ENCODE results near the gene ADCY10.

Gene ADCY10

DNA sequence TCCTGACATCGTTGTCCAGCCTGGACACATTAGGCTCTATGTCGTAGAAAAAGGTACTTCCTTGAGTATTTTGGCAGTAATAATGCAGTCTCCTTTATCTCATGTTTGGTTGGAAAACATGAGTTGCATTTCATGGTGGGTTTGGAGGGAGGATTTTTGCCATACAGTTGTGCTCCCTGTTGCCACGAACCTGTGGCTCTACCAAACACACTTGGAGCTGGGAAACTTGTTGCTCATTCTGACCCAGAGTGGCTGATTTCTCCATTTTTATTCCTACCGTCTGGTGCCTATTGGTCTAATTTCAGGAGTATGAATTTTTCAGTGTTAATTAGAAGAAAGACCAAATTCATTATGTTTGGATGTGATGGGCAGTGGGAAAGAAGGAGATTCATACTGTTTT is 141.5 kb downstream of the ADCY10 start:
- no peak for DNase-seq

GRCh38 chr1:167770127-167770526 is 143.8 kb downstream of the ADCY10 start:
- DNase-seq = no peak

- DNase-seq = no peak
Observed at GRCh38 chr1:167767761-167768160, 146.2 kb downstream of the ADCY10 start.

GRCh38 chr1:167766538-167766937 is 147.4 kb downstream of the ADCY10 start:
- DNase-seq = no peak

- DNase-seq = no peak
Observed at GRCh38 chr1:167765496-167765895, 148.4 kb downstream of the ADCY10 start.

DNA sequence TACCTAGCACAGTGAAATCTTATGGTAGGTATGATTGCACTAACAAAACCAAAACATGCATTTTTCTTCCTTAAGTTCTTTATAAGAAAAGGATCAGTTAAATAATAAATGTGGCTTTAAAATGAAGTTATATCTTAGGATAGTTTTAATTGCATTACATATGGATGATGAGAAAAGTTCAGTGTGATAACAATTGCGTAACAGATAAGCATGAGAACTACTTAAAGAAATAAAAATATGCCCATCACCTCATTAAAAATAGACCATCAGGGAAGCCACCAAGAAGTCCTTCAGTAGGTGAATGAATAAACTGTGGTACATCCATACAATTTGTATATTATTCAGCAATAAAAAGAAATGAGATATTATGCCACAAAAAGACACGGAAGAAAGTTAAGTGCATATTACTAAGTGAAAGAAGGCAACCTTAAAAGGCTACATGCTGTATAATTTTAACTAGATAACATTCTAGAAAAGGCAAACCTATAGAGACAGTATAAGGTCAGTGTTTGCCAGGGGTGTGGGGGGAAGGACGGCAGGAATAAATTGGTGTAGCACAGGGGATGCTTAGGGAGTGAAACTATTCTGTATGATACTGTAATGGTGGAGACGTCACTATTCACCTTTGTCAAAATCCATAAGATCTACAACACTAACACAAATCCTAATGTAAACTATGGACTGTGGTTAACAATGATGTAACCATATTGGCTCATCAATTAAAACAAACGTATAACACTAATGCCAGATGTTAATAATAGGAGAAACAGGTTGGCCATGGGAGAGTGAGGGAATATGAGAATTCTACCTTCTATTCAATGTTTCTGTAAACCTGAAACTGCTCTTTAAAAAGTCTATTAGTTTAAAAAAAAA is 149.2 kb downstream of the ADCY10 start:
- DNase-seq = no peak

- no peak for DNase-seq
Observed at GRCh38 chr1:167763525-167764220, 150.3 kb downstream of the ADCY10 start.

DNA sequence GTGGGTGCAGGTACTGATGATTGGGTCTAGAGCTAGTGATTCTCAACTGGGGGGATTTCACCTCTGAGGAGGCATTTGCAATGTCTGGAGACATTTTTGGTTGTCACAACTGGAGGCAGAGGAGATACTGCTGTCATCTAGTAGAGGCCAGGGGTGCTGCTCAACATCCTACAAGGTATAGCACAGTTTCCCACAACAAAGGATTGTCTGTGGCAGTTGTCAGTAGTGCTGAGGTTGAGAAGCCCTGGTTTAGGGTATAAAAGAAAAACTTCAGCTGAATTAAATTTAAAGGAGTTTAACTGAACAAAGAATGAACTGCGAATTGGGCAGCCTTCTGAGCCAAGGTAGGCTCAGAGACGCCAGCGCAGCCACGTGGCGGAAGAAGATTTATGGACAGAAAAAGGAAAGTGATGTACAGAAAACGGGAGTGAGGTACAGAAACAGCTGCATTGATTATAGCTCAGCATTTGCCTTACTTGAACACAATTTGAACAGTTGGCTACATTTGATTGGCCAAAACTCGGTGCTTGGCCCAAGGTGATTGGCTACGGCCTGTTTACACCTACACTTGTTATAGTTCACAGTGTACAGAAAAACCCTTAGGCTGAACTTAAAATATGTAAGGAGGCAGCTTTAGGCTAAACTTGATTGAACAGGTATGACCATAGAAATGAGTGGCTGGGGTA is 151.7 kb downstream of the ADCY10 start:
- DNase-seq = no peak

DNA sequence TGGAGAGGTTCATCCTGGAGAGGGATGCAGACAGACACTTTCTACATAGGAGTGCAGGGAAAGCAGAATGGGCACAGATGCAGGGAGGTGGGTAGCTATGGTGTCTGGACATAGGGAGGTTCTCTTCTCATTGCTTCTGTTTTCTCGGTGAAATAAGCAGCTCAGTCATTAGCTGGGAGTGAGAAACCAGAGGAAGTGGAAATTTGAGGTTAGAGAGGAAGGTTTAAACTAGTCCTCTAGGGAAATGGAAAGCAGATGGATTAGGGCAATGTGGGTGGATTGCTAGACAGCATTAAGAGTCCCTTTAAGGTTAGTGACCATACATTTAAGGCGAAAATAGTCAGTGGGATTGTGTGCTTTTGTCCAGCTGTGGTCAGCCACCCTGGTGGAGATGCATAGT is 152.5 kb downstream of the ADCY10 start:
- no peak for DNase-seq
